GM12873 (cell line): Measurements from ENCODE around the gene TBC1D17.

Source experiments
- CTCF ChIP-seq: IDR thresholded peaks from 2 replicates; pipeline ENCODE4 v1.5.1; 2012; ENCODE audit warnings: low read depth, mild to moderate bottlenecking, moderate library complexity, low read length, control low read depth; ENCODE audit not compliant: insufficient read depth; ENCODE audit errors: missing control alignments

TBC1D17 gene

GRCh38 chr19:49891393-49891792 lies 13.9 kb downstream of the TBC1D17 start:
- TF ChIP-seq CTCF, result no peak

GRCh38 chr19:49892716-49893115 lies 15.2 kb downstream of the TBC1D17 start:
- TF ChIP-seq CTCF, result no peak

- no peak for TF ChIP-seq CTCF
Measured at GRCh38 chr19:49894011-49894664, 16.6 kb downstream of the TBC1D17 start.

GRCh38 chr19:49894879-49895565 lies 17.5 kb downstream of the TBC1D17 start:
- no peak for TF ChIP-seq CTCF

GRCh38 chr19:49895566-49896297 lies 18.2 kb downstream of the TBC1D17 start:
- no peak for TF ChIP-seq CTCF

- no peak for TF ChIP-seq CTCF
Measured at GRCh38 chr19:49896863-49897621, 19.5 kb downstream of the TBC1D17 start, which contains the start of gene IL4I1. TSS of gene IL4I1 (minus strand) at chr19:49896887. CDS start at chr19:49896160, 727 bp downstream.
